Muscle layer of colon (tissue), 2 donors: ENCODE results near the gene ZC3H12D.
"Not testable (repeated sequence)": the region's sequence is repeated elsewhere in the genome, so short reads cannot be mapped to it uniquely, and the experiment has no call there.

Source experiments
- H3K27ac ChIP-seq: one replicate; pipeline ENCODE4 v1.7.0; 2013; ENCODE audit warnings: low read depth, mild to moderate bottlenecking, low read length, moderate library complexity
- H3K27me3 ChIP-seq, 2 donors: one replicate each; pipeline ENCODE4 v1.7.0; 2013; ENCODE audit warnings: low read length in 2 of 2, mild to moderate bottlenecking in 2 of 2; ENCODE audit not compliant: insufficient read depth in 2 of 2, control insufficient read depth in 1 of 2
- H3K36me3 ChIP-seq: one replicate; pipeline ENCODE4 v1.7.0; 2013; ENCODE audit warnings: mild to moderate bottlenecking, low read length; ENCODE audit not compliant: insufficient read depth
- H3K4me1 ChIP-seq: one replicate; pipeline ENCODE4 v1.7.0; 2013; ENCODE audit warnings: mild to moderate bottlenecking, low read length; ENCODE audit not compliant: insufficient read depth
- H3K4me3 ChIP-seq, 2 donors: one replicate each; pipeline ENCODE4 v1.7.0; 2013; ENCODE audit warnings: low read length in 2 of 2, low read depth in 1 of 2, mild to moderate bottlenecking in 1 of 2, moderate library complexity in 1 of 2
- H3K9ac ChIP-seq: one replicate; pipeline ENCODE4 v1.7.0; 2013; ENCODE audit warnings: low read length
- H3K9me3 ChIP-seq: one replicate; pipeline ENCODE4 v1.7.0; 2013; ENCODE audit warnings: mild to moderate bottlenecking, low read length
- donor health status: abdominal sarcoma.
- donor health status: Adenocarcinoma of cecum.

Gene ZC3H12D

DNA sequence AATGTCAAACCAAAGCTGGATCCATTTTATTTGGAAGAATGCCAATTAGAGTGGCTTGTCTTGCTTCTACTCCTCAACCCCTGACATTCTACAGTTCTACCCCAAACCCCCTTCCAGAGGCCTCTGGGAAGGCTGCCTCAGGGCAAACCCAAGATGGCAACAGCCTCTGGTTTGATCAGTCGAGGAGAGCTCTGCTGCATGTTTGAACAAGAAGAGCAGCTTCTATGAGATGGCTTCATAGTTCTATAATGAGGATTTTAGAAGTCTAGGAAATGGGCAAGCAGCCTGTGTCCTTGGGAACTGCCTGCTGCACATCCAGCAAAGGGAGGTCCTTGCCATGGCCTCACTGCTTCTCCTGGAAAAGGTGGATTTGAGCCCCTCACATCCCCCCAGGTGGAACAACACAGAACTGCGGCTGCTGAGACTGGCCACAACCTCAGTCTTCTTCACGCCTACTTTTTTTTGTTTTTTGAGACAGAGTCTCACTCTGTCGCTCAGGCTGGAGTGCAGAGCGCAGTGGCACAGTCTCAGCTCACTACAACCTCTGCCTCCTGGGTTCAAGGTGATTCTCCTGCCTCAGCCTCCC lies 37.9 kb downstream of the ZC3H12D start:
- no peak overlapping the region for H3K4me3 ChIP-seq
- no peaks in the 10 kb centered on the region for H3K27me3 ChIP-seq
- no peaks in the 10 kb centered on the region for H3K9me3 ChIP-seq
- H3K4me1 ChIP-seq: peaks cover 9% of the 10 kb centered on the region
- H3K36me3 ChIP-seq: no peaks in the 10 kb centered on the region
- H3K27ac ChIP-seq: no peak overlapping the region
- H3K9ac ChIP-seq: no peak overlapping the region

DNA sequence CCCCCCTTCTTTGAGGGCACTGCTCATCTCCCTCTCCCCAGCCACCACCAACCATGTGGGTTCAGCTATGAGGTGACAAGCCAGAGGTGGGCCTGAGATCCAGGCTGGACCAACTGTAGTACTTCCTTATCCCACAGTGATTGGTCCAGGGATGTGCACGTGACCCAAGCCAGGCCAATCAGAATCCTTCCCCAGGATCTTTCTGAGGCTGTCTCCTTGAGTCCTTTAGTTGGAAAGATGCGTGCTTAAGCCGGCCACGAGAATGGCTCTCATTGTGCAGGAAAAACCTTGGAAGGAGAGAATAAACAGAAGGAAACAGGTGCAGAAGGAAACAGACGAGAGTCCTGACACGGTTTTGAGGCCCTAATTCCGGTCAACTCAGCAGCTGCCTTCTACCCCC lies 39.2 kb downstream of the ZC3H12D start:
- Histone ChIP-seq H3K4me1 (peaks cover 16% of the 10 kb centered on the region), H3K9ac (no peak overlapping the region), H3K36me3 (no peaks in the 10 kb centered on the region), H3K9me3 (no peaks in the 10 kb centered on the region), H3K4me3 (no peak overlapping the region), H3K27me3 (no peaks in the 10 kb centered on the region), H3K27ac (no peak overlapping the region)

- Histone ChIP-seq H3K9ac (no peak overlapping the region), H3K27ac (no peak overlapping the region), H3K36me3 (no peaks in the 10 kb centered on the region), H3K27me3 (no peaks in the 10 kb centered on the region), H3K4me3 (no peak overlapping the region), H3K9me3 (no peaks in the 10 kb centered on the region), H3K4me1 (peaks cover 11% of the 10 kb centered on the region)
Measured at GRCh38 chr6:149445095-149445466, 39.7 kb downstream of the ZC3H12D start.

DNA sequence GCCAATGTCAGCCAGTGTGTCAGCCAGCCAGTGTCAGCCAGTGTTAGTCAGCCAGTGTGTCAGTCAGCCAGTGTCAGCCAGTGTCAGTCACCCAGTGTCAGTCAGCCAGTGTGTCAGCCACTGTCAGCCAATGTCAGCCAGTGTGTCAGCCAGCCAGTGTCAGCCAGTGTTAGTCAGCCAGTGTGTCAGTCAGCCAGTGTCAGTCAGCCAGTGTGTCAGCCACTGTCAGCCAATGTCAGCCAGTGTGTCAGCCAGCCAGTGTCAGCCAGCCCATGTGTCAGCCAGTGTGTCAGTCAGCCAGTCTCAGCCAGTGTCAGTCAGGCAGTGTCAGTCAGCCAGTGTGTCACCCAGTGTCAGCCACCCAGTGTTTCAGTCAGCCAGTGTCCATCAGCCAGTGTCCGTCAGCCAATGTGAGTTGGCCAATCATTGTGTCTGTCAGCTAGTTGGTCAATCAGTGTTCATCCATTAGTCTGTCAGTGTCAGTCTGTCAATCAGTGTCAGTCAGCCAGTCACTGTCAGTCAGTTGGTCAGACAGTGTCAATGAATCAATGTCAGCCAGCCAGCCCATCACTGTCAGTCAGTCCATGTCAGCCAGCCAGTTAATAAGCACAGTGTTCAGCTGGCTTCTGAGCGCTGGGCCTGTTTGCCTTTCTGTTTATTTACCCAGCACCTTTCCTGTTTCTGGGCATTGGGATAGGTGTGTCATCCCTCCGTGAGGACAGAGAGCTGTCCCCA lies 40.3 kb downstream of the ZC3H12D start:
- H3K27ac ChIP-seq, H3K27me3 ChIP-seq, H3K9ac ChIP-seq, H3K4me1 ChIP-seq, H3K4me3 ChIP-seq, H3K9me3 ChIP-seq, H3K36me3 ChIP-seq: not testable (repeated sequence)

GRCh38 chr6:149443411-149444181 lies 41.2 kb downstream of the ZC3H12D start:
- H3K9me3 ChIP-seq: no peaks in the 10 kb centered on the region
- H3K4me1 ChIP-seq: peaks cover 6% of the 10 kb centered on the region
- H3K36me3 ChIP-seq: no peaks in the 10 kb centered on the region
- H3K4me3 ChIP-seq: no peak overlapping the region
- no peak overlapping the region for H3K9ac ChIP-seq
- no peaks in the 10 kb centered on the region for H3K27me3 ChIP-seq
- H3K27ac ChIP-seq: no peak overlapping the region

DNA sequence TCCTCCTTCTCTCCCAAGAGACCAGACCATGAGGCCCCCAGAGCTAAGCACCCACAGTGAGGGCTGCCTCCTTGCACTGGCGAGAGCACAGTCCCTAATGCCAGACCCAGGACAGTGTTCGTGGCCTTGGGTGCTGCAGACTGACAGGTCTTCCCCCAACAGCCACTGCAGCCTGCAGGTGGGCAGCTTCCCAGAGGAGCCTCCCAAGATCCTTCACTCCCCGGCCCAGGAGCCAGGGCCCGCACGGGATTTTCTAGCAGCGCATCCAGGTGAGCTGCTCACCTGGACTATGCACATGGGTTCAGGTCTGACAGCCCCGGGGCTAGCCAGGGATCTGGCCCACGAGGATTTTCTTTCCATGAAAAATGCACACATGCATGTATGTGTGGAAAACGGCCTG lies 43.1 kb downstream of the ZC3H12D start:
- Histone ChIP-seq H3K27me3 (no peaks in the 10 kb centered on the region), H3K36me3 (no peaks in the 10 kb centered on the region), H3K9me3 (no peaks in the 10 kb centered on the region), H3K27ac (no peak overlapping the region), H3K4me3 (no peak overlapping the region), H3K4me1 (peaks cover 6% of the 10 kb centered on the region), H3K9ac (no peak overlapping the region)

DNA sequence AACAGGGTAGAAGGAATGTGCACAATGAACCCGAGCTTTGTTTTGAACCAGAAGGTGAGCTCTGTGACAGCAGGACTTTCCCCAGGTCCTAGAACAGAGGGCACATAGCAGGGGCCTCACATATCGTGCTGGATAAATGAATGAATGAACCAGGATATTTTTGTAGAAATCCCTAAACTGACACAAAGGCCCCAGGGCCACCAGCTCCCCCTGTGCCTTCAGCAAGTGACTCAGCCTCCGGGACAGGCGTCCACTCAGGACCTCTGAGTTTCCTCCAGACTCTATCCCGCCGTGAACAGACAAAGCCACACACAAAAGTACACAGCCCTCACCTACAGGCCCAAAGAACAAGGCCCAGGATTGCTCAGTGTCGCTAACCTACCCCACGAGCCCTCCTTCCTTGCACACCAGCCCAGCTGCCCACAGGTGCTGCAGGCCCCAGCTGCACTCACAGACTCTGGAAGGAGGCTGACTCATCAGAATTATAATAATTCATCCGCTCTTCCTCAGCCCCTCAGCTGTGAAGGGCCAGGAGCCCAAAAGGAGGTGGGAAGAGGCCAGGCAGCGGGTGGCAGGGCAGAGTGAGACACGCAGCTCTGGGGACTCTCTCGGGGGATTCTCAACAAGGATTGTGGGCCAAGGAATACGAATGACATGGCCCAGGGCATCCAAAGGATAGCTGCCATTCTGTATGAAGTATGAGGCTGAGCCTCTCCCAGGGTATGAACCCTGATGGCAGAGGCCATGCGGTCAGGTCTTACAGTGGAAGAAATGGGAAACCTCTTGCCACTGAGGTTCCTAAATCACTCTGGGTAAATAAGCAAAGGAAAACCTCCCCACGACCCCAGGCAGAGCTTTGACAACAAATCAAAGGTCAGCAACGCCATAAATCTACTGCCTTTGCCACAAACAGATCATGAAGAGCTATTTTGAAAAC lies 43.8 kb downstream of the ZC3H12D start:
- Histone ChIP-seq H3K36me3 (no peaks in the 10 kb centered on the region), H3K27me3 (no peaks in the 10 kb centered on the region), H3K9me3 (no peaks in the 10 kb centered on the region), H3K27ac (no peak overlapping the region), H3K9ac (no peak overlapping the region), H3K4me3 (no peak overlapping the region), H3K4me1 (peaks cover 6% of the 10 kb centered on the region)

DNA sequence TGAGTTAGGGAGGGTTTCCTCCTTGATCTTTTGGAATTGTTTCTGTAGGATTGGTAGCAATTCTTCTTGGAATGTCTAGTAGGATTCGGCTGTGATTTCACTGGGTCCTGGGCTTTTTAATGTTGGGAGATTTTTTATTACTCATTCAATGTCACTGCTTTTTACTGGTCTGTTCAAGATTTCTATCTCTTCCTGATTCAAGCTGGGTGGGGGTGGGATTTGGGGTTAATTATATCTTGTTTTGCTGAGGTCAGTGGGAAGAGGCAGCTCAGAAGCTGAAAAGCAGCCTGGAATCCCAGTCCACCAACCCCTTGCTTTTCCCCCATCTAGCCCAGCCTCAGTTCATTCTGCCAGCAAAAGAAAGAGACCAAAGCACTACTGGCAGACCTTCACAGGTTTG lies 45.2 kb downstream of the ZC3H12D start:
- H3K9me3 ChIP-seq: no peaks in the 10 kb centered on the region
- peaks cover 6% of the 10 kb centered on the region for H3K4me1 ChIP-seq
- H3K36me3 ChIP-seq: no peaks in the 10 kb centered on the region
- H3K4me3 ChIP-seq: no peak overlapping the region
- H3K27ac ChIP-seq: no peak overlapping the region
- no peaks in the 10 kb centered on the region for H3K27me3 ChIP-seq
- no peak overlapping the region for H3K9ac ChIP-seq

DNA sequence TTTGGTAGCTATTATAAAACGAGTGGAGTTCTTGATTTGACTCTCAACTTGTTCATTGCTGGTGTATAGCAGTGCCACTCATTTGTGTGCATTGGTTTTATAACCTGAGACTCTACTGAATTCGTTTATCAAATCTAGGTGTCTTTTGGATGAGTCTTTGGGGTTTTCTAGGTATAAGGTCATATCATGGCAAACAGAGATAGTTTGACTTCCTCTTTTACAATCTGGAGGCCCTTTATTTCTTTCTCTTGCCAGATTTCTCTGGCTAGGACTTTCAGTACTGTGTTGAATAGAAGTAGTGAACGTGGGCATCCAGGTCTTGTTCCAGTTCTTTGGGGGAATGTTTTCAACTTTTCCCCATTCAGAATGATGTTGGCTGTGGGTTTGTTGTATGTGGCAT lies 46.0 kb downstream of the ZC3H12D start:
- Histone ChIP-seq H3K9ac (no peak overlapping the region), H3K4me1 (peaks cover 10% of the 10 kb centered on the region), H3K9me3 (no peaks in the 10 kb centered on the region), H3K36me3 (no peaks in the 10 kb centered on the region), H3K27ac (no peak overlapping the region), H3K4me3 (no peak overlapping the region), H3K27me3 (no peaks in the 10 kb centered on the region)

GRCh38 chr6:149437212-149437611 lies 47.6 kb downstream of the ZC3H12D start:
- no peak overlapping the region for H3K27ac ChIP-seq
- H3K4me1 ChIP-seq: peaks cover 17% of the 10 kb centered on the region

DNA sequence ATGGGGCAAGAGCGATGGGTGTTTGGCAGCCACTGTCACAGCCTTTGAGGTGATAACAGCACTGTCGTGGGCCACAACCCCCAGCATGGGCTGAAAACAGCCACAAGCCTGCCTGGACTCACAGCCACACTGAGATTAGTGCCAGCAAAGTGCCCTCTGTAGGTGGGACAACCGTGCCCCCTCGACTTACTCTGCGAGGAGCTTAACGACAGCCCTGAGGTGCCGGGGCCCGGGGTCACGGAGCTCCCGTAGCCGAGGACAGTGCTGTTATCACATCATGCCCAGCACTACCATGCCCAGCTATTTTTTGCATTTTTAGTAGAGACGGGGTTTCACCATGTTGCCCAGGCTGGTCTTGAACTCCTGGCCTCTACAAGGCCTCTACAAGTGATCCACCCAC lies 48.2 kb downstream of the ZC3H12D start:
- H3K4me1 ChIP-seq: peaks cover 21% of the 10 kb centered on the region
- no peak overlapping the region for H3K27ac ChIP-seq
- H3K27me3 ChIP-seq: no peaks in the 10 kb centered on the region

More at GRCh38 chr6:149437212-149437611, 47.6 kb downstream of the ZC3H12D start:
- H3K36me3 ChIP-seq: no peaks in the 10 kb centered on the region
- no peak overlapping the region for H3K9ac ChIP-seq
- no peaks in the 10 kb centered on the region for H3K27me3 ChIP-seq
- H3K9me3 ChIP-seq: no peaks in the 10 kb centered on the region
- H3K4me3 ChIP-seq: no peak overlapping the region

More for the DNA sequence above, 48.2 kb downstream of the ZC3H12D start:
- Histone ChIP-seq H3K9ac (no peak overlapping the region), H3K9me3 (no peaks in the 10 kb centered on the region), H3K36me3 (no peaks in the 10 kb centered on the region), H3K4me3 (no peak overlapping the region)
